ENCODE measurements around the gene OR6N2. TPM values are rescaled to one million over a fixed set of nuclear protein-coding genes. Genes with fewer than 3 reads are reported as not detected.

OR6N2 gene
- total and polyA plus RNA-seq, 9 of the 15 experiments (the other 6 are each of a cell fraction or from before 2014, with no cell fraction given), result not detected

DNA sequence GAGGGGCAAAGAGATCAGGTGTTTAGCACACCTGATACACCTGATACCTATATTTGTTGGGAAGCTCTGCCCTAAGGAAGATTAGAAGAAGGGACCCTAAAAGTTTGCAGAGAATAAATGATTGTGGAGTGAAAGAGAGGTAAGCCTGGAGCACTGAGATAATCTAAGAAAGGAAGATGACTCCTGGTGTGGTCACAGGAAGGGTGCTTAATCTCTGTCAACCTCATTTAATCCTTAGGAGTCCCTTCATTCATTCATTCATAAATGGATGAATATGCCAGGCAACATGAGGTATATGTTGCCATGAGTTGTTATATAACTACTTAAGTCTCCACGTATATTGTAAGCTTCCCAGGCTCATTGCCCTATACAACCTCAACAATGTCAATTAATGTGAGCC lies 34.0 kb upstream of the OR6N2 start (continued):
- TF ChIP-seq TRIM24 (IDR thresholded peaks at IDR 0.05) (peak in 1 of 2 experiments; percentile 8; a peak in 1 of 4 replicates), ZNF324 (CRISPR knock-in tag; IDR thresholded peaks at IDR 0.05) (no peak)
- TF ChIP-seq, protein P1, sequence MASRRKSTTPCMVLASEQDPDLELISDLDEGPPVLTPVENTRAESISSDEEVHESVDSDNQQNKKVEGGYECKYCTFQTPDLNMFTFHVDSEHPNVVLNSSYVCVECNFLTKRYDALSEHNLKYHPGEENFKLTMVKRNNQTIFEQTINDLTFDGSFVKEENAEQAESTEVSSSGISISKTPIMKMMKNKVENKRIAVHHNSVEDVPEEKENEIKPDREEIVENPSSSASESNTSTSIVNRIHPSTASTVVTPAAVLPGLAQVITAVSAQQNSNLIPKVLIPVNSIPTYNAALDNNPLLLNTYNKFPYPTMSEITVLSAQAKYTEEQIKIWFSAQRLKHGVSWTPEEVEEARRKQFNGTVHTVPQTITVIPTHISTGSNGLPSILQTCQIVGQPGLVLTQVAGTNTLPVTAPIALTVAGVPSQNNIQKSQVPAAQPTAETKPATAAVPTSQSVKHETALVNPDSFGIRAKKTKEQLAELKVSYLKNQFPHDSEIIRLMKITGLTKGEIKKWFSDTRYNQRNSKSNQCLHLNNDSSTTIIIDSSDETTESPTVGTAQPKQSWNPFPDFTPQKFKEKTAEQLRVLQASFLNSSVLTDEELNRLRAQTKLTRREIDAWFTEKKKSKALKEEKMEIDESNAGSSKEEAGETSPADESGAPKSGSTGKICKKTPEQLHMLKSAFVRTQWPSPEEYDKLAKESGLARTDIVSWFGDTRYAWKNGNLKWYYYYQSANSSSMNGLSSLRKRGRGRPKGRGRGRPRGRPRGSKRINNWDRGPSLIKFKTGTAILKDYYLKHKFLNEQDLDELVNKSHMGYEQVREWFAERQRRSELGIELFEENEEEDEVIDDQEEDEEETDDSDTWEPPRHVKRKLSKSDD (conservative IDR thresholded peaks at IDR 0.05; ENCODE audit: low read length), result no peak

DNA sequence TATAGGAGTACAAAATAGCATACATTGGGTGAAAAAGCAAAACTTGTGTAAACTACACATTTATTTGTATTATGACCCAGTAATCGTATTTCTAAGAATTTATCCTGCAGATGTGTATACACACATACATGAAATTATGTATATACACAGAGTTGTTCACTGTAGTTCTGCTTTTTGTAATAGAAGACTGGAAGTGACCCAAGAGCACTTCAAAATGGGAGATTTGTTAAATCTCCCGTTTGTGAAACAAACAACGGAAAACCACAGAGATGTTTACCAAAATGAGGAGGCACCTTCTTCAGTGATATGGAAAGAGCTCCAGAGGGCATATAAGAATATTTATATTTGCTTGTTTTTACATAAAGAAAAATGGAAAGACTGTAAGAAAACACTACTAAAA lies 32.2 kb upstream of the OR6N2 start:
- H2AFZ ChIP-seq (ENCODE audit: low read depth, low read length), result peak overlapping the region; percentile 18
- H3K9ac ChIP-seq (ENCODE audit: insufficient read depth in 1 of 2, low read depth in 2 of 2, low read length in 2 of 2), result no peak overlapping the region
- H4K20me1 ChIP-seq (replicated peaks; ENCODE audit: control insufficient read depth, insufficient read depth, low read length), result no peaks in the 10 kb centered on the region
- ATAC-seq (no peak), FAIRE-seq (no peak), DNase-seq (ENCODE audit: extremely low read depth in 1 of 4, low spot score in 3 of 4) (no peak)
- no TSS peak for BruUV-seq (replicated peaks)
- no peaks in the 10 kb centered on the region for H3K27me3 ChIP-seq (ENCODE audit: control insufficient read depth in 2 of 2, insufficient read depth in 2 of 2, low read length in 2 of 2)
- 6% methylated on average over 3 of the region's 3 CpGs for WGBS (ENCODE audit: insufficient coverage, low coverage, missing lambda C conversion rate)
- no peaks in the 10 kb centered on the region for H3K79me2 ChIP-seq (ENCODE audit: control insufficient read depth, insufficient read depth, low read length)
- peak in 1 of 2 experiments; percentile 48; a peak in 2 of 4 replicates for TF ChIP-seq FOXA3 (CRISPR knock-in tag; conservative IDR thresholded peaks at IDR 0.05 in 1 of 2, IDR thresholded peaks at IDR 0.05 in 1 of 2)
- TF ChIP-seq HEY1 (CRISPR knock-in tag; IDR thresholded peaks at IDR 0.05; ENCODE audit: borderline replicate concordance), result no peak
- no peak overlapping the region for H3K27ac ChIP-seq (ENCODE audit: extremely low read depth, low read depth, low read length)
- in situ Hi-C loops (cut with MboI), result no loop called here
- intact Hi-C loops (cut with micrococcal nuclease), result loop anchor here (10.0 kb wide), 1 partner anchor 262 kb away; the partner anchor contains the start of gene AIM2
- ChIA-PET POLR2A (no interaction called here), CTCF (ENCODE audit: low intra/inter-chr PET ratio) (no interaction called here)
- H3K4me3 ChIP-seq, result no peak overlapping the region
- H3K9me3 ChIP-seq (replicated peaks; ENCODE audit: control insufficient read depth, insufficient read depth, low read depth, low read length), result no peaks in the 10 kb centered on the region
- H3K4me2 ChIP-seq (ENCODE audit: insufficient read depth, low read length), result no peak overlapping the region
- peaks cover 0 to 12% of the 10 kb centered on the region in 2 experiments; a peak in 3 of 5 replicates for H3K4me1 ChIP-seq (replicated peaks in 1 of 2; ENCODE audit: control insufficient read depth in 2 of 2, insufficient read depth in 2 of 2, low read length in 2 of 2)
- H3K36me3 ChIP-seq (ENCODE audit: control insufficient read depth, insufficient read depth, low read length), result no peaks in the 10 kb centered on the region
- H3K9me1 ChIP-seq (ENCODE audit: control insufficient read depth, insufficient read depth, low read length), result no peaks in the 10 kb centered on the region

All from K562 (cell line).